ENCODE results near the gene RABGAP1L.

- TF ChIP-seq CTCF (conservative IDR thresholded peaks at IDR 0.05), result no peak
- TF ChIP-seq ZFX (IDR thresholded peaks at IDR 0.05), result no peak
Observed at GRCh38 chr1:174928541-174928940, 769.2 kb downstream of the RABGAP1L start.

All from C4-2B (cell line).